DOHH2 (cell line): ENCODE measurements around the gene CD248.

Source experiments
- CTCF ChIP-seq: fragments of 200-600 bp; sonication (generic); IDR thresholded peaks from one replicate; pipeline ENCODE4 v1.5.1; 2014; ENCODE audit warnings: antibody characterized with exemption, mild to moderate bottlenecking, low read depth, low read length; ENCODE audit not compliant: poor library complexity, severe bottlenecking
- EZH2phosphoT487 ChIP-seq: fragments of 200-600 bp; sonication (generic); IDR thresholded peaks from 2 replicates; pipeline ENCODE4 v1.6.1; 2017; ENCODE audit warnings: borderline replicate concordance, mild to moderate bottlenecking, antibody characterized with exemption, low read length, moderate library complexity, mixed read lengths

DNA sequence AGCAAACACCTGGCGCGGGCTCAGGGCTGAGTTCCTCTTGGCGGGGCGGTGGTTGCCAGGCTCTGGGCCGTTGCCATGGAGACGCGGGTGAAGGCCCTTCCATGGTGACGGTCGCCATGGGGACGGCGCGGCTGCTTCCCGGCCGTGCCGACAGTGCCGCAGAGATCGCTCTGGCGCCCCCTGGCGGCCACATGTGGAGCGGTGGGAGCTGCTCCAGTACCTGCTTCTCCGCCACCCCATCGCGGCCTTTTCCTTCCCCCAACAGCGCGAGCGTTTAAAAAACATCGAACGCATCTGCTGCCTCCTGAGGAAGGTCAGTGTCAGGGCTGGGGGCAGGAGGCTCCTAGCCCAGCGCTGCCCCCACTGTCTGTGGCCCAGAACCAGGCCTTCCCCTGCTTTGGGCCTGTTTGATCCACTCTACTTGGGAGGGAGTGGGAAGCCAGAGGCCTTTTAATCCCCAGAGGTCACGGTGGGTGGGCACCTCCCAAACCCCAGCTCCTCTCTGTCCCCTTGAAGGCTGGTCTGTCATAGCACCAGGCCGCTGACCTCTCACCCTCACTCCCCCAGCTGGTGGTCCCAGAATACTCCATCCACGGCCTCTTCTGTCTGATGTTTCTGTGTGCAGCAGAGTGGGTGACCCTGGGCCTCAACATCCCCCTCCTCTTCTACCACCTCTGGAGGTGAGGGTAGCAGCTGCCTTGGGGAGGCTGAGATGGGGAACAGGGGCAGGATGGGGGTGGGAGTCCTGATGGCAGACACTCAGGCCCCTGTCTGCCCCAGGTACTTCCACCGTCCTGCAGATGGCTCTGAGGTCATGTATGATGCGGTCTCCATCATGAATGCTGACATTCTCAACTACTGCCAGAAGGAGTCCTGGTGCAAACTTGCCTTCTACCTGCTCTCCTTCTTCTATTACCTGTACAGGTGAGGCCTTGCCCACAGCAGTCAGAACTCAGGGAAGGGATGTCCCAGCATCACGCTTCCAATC lies 34.1 kb downstream of the CD248 start:
- TF ChIP-seq CTCF = peak; percentile 92
- TF ChIP-seq EZH2phosphoT487 = no peak
